Lung (tissue), 12 donors: Measurements from ENCODE around the gene PLD2. TPM values are rescaled to one million over a fixed set of nuclear protein-coding genes. Genes with fewer than 3 reads are reported as not detected.

ENCODE experiments used
- ATAC-seq: fragments of 200-7000 bp; cut with Tn5 transposase; one replicate; pipeline ENCODE4 v1.9.1; 2020; ENCODE audit warnings: moderate number of reproducible peaks; ENCODE audit not compliant: insufficient read depth, low FRiP score
- DNase-seq, 3 donors: peaks; one replicate each; pipeline ENCODE4 v3.0.0-alpha.2; 2013 to 2017
- H3K27ac ChIP-seq, 2 donors: one replicate each; pipeline ENCODE4 v1.5.1; 2013; ENCODE audit warnings: mild to moderate bottlenecking in 2 of 2, moderate library complexity in 2 of 2, control low read depth in 1 of 2, inconsistent platforms in 1 of 2, low read depth in 1 of 2, low read length in 1 of 2
- H3K27me3 ChIP-seq, 3 donors: one replicate each; pipeline ENCODE4 v1.5.1; 2013; ENCODE audit warnings: low read length in 2 of 3; ENCODE audit not compliant: control insufficient read depth in 3 of 3, insufficient read depth in 3 of 3
- H3K36me3 ChIP-seq, 4 donors: one replicate each; pipeline ENCODE4 v1.5.1; 2013; ENCODE audit warnings: low read length in 4 of 4, mild to moderate bottlenecking in 1 of 4, moderate library complexity in 1 of 4; ENCODE audit not compliant: control insufficient read depth in 4 of 4, insufficient read depth in 4 of 4
- H3K4me1 ChIP-seq, 5 donors: one replicate each; pipeline ENCODE4 v1.5.1; 2013; ENCODE audit warnings: low read length in 5 of 5, mild to moderate bottlenecking in 2 of 5, moderate library complexity in 1 of 5; ENCODE audit not compliant: control insufficient read depth in 5 of 5, insufficient read depth in 5 of 5
- H3K4me3 ChIP-seq: one replicate; pipeline ENCODE4 v1.5.1; 2013; ENCODE audit warnings: mild to moderate bottlenecking, control low read depth, moderate library complexity
- H3K9ac ChIP-seq, 2 donors: one replicate each; pipeline ENCODE4 v1.5.1; 2013; ENCODE audit warnings: low read length in 2 of 2, control low read depth in 1 of 2; ENCODE audit not compliant: insufficient read depth in 1 of 2
- H3K9me3 ChIP-seq, 4 donors: one replicate each; pipeline ENCODE4 v1.5.1; 2013; ENCODE audit warnings: low read length in 3 of 4, mild to moderate bottlenecking in 1 of 4, moderate library complexity in 1 of 4; ENCODE audit not compliant: control insufficient read depth in 4 of 4, insufficient read depth in 3 of 4
- WGBS, 2 donors: extraction: QIAGEN DNeasy Blood & Tissue Kit; methylation state at CpG; one replicate each; pipeline ENCODE4 v1.1.7; 2013; 5-methylcytosine and 5-hydroxymethylcytosine counted together
- polyA plus RNA-seq, 2 donors: library from polyadenylated mRNA; stranded (reverse); fragments of 200-250 nt; gene quantifications; one replicate each; pipeline ENCODE4 v1.2.1, GENCODE V29; 2013
- total RNA-seq, 2 donors: library from RNA; depleted of rRNA in 1 of 2; stranded (reverse); fragments of >200 nt in 1 of 2; gene quantifications; one replicate each; pipeline ENCODE4 v1.2.1, GENCODE V29; 2014 to 2021
- TF ChIP-seq, protein P1 (sequence below): IDR thresholded peaks from 2 replicates; pipeline ENCODE4 v1.5.1; 2012; ENCODE audit warnings: mild to moderate bottlenecking; ENCODE audit errors: control extremely low read depth, extremely low read depth
- donor health status: control.
- donor health status: control.
- donor health status: Bipolar disorder and iron deficiency.
- donor health status: healthy.
- donor health status: DM: yes; HTN: yes; CAD: no.

PLD2 gene
- total and polyA plus RNA-seq, 4 donors = 18.0 to 42.3 (median 24.7) TPM

DNA sequence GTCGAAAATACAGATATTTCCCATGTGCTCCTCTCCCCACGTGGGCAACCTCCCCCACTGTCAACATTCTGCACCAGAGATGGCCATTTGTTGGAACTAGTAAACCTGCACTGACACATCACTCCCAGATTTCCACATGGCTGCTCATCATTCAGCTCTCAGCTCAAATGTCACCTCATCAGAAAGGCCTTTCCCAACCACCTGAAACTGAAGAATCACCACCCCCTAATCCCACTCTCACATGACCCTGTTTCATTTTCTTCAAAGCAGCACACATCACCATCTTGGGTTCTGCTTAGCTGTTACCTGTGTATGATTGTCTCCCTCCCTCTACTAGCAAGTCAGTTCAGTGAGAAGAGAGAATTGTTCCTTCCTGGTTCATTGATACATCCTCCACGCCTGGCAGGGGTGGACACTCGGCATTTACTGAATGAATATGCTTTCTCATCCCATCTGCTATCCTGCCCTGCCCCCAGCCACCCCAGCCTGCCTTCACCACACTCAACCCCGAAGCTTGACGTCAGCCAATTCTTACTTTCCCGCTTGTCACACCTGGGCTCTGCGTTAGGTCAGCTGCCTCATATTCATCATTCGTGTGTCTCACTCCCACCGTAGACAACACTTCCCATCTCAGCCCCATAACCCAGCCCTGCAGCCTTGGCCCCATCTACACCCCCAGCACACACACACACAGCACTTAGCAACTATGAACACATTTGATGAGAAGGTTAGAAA is 6.3 kb upstream of the PLD2 start:
- no peaks in the 10 kb centered on the region for H3K27me3 ChIP-seq
- H3K9me3 ChIP-seq = peaks cover 0 to 3% (median 0%) of the 10 kb centered on the region in 4 donors
- TF ChIP-seq, protein P1, sequence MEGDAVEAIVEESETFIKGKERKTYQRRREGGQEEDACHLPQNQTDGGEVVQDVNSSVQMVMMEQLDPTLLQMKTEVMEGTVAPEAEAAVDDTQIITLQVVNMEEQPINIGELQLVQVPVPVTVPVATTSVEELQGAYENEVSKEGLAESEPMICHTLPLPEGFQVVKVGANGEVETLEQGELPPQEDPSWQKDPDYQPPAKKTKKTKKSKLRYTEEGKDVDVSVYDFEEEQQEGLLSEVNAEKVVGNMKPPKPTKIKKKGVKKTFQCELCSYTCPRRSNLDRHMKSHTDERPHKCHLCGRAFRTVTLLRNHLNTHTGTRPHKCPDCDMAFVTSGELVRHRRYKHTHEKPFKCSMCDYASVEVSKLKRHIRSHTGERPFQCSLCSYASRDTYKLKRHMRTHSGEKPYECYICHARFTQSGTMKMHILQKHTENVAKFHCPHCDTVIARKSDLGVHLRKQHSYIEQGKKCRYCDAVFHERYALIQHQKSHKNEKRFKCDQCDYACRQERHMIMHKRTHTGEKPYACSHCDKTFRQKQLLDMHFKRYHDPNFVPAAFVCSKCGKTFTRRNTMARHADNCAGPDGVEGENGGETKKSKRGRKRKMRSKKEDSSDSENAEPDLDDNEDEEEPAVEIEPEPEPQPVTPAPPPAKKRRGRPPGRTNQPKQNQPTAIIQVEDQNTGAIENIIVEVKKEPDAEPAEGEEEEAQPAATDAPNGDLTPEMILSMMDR = no peak
- DNase-seq (no peak), ATAC-seq (no peak)
- no peak overlapping the region for H3K27ac ChIP-seq
- WGBS, 2 donors = 79 to 85% methylated on average over 10 of the region's 10 CpGs
- H3K9ac ChIP-seq = no peak overlapping the region
- peaks cover 0 to 18% (median 14%) of the 10 kb centered on the region in 4 donors for H3K36me3 ChIP-seq
- H3K4me3 ChIP-seq = no peak overlapping the region
- H3K4me1 ChIP-seq = peaks cover 0 to 8% (median 3%) of the 10 kb centered on the region in 5 donors

DNA sequence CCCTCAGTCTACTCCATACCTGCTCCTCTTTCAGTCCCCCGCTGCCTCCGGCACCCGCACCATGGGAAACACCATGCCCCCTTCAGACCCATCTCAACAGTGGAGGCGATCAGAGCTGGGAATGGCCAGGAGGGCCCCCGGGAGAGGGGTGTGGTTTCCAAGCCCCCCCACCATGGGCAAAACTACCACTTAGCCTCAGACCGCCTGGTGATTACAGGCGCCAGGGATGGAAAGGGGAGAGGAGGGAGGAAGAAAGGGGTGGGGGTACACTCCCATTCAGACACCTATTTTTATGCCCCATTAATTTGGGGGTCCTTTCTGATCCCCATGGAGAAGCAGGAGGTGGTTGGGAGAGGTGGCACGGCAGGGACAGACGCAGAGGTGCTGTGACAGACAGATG is 4.7 kb upstream of the PLD2 start, which contains the start of gene C17orf114:
TSS of gene C17orf114 (minus strand) at position 101 of the 400 bp plus-strand sequence.
- WGBS, 2 donors = 80 to 82% methylated on average over 9 of the region's 9 CpGs
- ATAC-seq (no peak), DNase-seq (no peak)
- Histone ChIP-seq H3K4me1 (peaks cover 0 to 7% (median 1%) of the 10 kb centered on the region in 5 donors), H3K27ac (no peak within 1 kb of the TSS), H3K27me3 (no peaks in the 10 kb centered on the region), H3K9me3 (peaks cover 0 to 3% (median 0%) of the 10 kb centered on the region in 4 donors), H3K9ac (no peak within 1 kb of the TSS), H3K36me3 (peaks cover 0 to 14% (median 12%) of the 10 kb centered on the region in 4 donors), H3K4me3 (no peak within 1 kb of the TSS)
- TF ChIP-seq, protein P1 = no peak

DNA sequence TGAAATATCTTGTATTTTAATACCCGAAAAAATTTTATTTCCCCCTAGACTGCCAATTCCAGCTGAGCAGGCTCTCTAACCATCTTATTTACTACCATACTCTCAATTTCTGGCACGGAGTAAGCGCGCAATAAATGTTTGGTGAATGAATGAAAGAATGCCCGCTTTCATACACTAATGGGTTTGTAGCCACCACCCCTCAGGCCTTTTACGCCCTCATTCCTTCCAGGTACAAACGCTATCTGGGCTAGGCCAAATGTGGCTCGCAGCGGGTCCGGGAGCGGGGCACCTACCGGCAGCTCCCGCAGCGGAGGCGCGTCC is 536 bp upstream of the PLD2 start:
- no peak for ATAC-seq
- H3K27ac ChIP-seq = peak overlapping the region in 1 of 2 donors; percentile 60
- DNase-seq = peak in 1 of 3 donors; percentile 14

More for the DNA sequence above, 536 bp upstream of the PLD2 start:
- H3K9ac ChIP-seq = no peak overlapping the region
- 3 to 5% methylated on average over 16 of the region's 16 CpGs for WGBS, 2 donors
- peaks cover 0 to 18% (median 8%) of the 10 kb centered on the region in 5 donors for H3K4me1 ChIP-seq
- TF ChIP-seq, protein P1 = no peak
- H3K27me3 ChIP-seq = no peaks in the 10 kb centered on the region
- peaks cover 0 to 17% (median 8%) of the 10 kb centered on the region in 4 donors for H3K36me3 ChIP-seq
- no peaks in the 10 kb centered on the region for H3K9me3 ChIP-seq
- H3K4me3 ChIP-seq = peak overlapping the region; percentile 75
